Skin epidermis (tissue), 12 donors: ENCODE data around the gene PPM1G.
"Not testable (repeated sequence)": the region's sequence is repeated elsewhere in the genome, so short reads cannot be mapped to it uniquely, and the experiment has no call there.

Source experiments
- H3K27ac ChIP-seq, 21 experiments: fragments of 200-600 bp; sonication (generic) in 11 of 21; one replicate each; pipeline ENCODE4 v1.5.0; 2020; ENCODE audit warnings: mild to moderate bottlenecking in 3 of 21, inconsistent platforms in 2 of 21, moderate library complexity in 2 of 21
- H3K4me3 ChIP-seq, 7 experiments: fragments of 200-600 bp; sonication (generic) in 2 of 7; one replicate each; pipeline ENCODE4 v1.5.0; 2020; ENCODE audit warnings: inconsistent platforms in 2 of 7, mild to moderate bottlenecking in 2 of 7, moderate library complexity in 1 of 7

Gene PPM1G

GRCh38 chr2:27409321-27410073 is at the start of gene PPM1G:
Gene PPM1G (minus strand): TSS chr2:27409591. CDS start chr2:27409422, 169 bp downstream.
- H3K27ac ChIP-seq, result peak within 1 kb of the TSS; percentile 72 to 96 (median 90)
- peak within 1 kb of the TSS; percentile 94 to 99 (median 97) for H3K4me3 ChIP-seq

GRCh38 chr2:27453968-27454367 is 44.6 kb upstream of the PPM1G start:
- H3K27ac ChIP-seq, result no peak overlapping the region
- no peak overlapping the region for H3K4me3 ChIP-seq

GRCh38 chr2:27451095-27451494 is 41.7 kb upstream of the PPM1G start:
- Histone ChIP-seq H3K4me3 (no peak overlapping the region), H3K27ac (no peak overlapping the region)

- H3K27ac ChIP-seq, result no peak overlapping the region
- H3K4me3 ChIP-seq, result no peak overlapping the region
These were observed 39.0 kb upstream of the PPM1G start for GRCh38 chr2:27448381-27448780.

- Histone ChIP-seq H3K27ac (peak overlapping the region in 9 of 21 experiments; percentile 2 to 60 (median 29)), H3K4me3 (no peak overlapping the region)
These were observed 36.7 kb upstream of the PPM1G start for GRCh38 chr2:27446057-27446456.

GRCh38 chr2:27445615-27446014 is 36.2 kb upstream of the PPM1G start:
- H3K27ac ChIP-seq, result peak overlapping the region in 12 of 21 experiments; percentile 2 to 60 (median 26)
- no peak overlapping the region for H3K4me3 ChIP-seq

GRCh38 chr2:27445155-27445554 is 35.8 kb upstream of the PPM1G start:
- peak overlapping the region in 8 of 21 experiments; percentile 0 to 43 (median 22) for H3K27ac ChIP-seq
- H3K4me3 ChIP-seq, result no peak overlapping the region

GRCh38 chr2:27442920-27443282 is 33.5 kb upstream of the PPM1G start:
- Histone ChIP-seq H3K27ac (peak overlapping the region in 11 of 21 experiments; percentile 7 to 80 (median 58)), H3K4me3 (peak overlapping the region in 5 of 7 experiments; percentile 5 to 52 (median 23))

GRCh38 chr2:27441958-27442919 is 32.8 kb upstream of the PPM1G start, which contains the start of gene KRTCAP3:
Gene KRTCAP3 (plus strand): TSS chr2:27442381. CDS start chr2:27442413, 32 bp downstream.
- peak within 1 kb of the TSS in 6 of 7 experiments; percentile 5 to 52 (median 20) for H3K4me3 ChIP-seq
- peak within 1 kb of the TSS in 11 of 21 experiments; percentile 7 to 80 (median 58) for H3K27ac ChIP-seq

- H3K4me3 ChIP-seq, result no peak overlapping the region
These were observed 32.0 kb upstream of the PPM1G start for GRCh38 chr2:27441226-27441926.

GRCh38 chr2:27435628-27436027 is 26.2 kb upstream of the PPM1G start:
- H3K4me3 ChIP-seq, result no peak overlapping the region
- no peak overlapping the region for H3K27ac ChIP-seq

More at GRCh38 chr2:27441226-27441926, 32.0 kb upstream of the PPM1G start:
- H3K27ac ChIP-seq, result peak overlapping the region in 1 of 21 experiments; percentile 80

GRCh38 chr2:27431395-27431794 is 22.0 kb upstream of the PPM1G start:
- Histone ChIP-seq H3K4me3 (peak overlapping the region in 1 of 7 experiments; percentile 4), H3K27ac (no peak overlapping the region)

- peak overlapping the region; percentile 76 to 100 (median 97) for H3K4me3 ChIP-seq
- H3K27ac ChIP-seq, result peak overlapping the region; percentile 92 to 100 (median 99)
These were observed 19.7 kb upstream of the PPM1G start for GRCh38 chr2:27428978-27429541.

GRCh38 chr2:27428213-27428977 is 19.0 kb upstream of the PPM1G start, which contains the start of gene NRBP1:
Gene NRBP1 (plus strand): TSS chr2:27428631. CDS start chr2:27433274, 4,643 bp downstream.
- peak within 1 kb of the TSS; percentile 92 to 100 (median 99) for H3K27ac ChIP-seq
- peak within 1 kb of the TSS; percentile 76 to 100 (median 97) for H3K4me3 ChIP-seq

GRCh38 chr2:27427863-27428212 is 18.4 kb upstream of the PPM1G start:
- H3K4me3 ChIP-seq, result peak overlapping the region; percentile 76 to 100 (median 97)
- peak overlapping the region in 20 of 21 experiments; percentile 92 to 100 (median 99) for H3K27ac ChIP-seq

GRCh38 chr2:27425039-27425438 is 15.6 kb upstream of the PPM1G start:
- H3K27ac ChIP-seq, H3K4me3 ChIP-seq: not testable (repeated sequence)

GRCh38 chr2:27422958-27423357 is 13.6 kb upstream of the PPM1G start:
- Histone ChIP-seq H3K4me3 (no peak overlapping the region), H3K27ac (no peak overlapping the region)

- no peak overlapping the region for H3K4me3 ChIP-seq
- H3K27ac ChIP-seq, result no peak overlapping the region
These were observed 12.4 kb upstream of the PPM1G start for GRCh38 chr2:27421660-27422250.
